Activated CD4-positive, alpha-beta T cell treated with anti-CD3 and anti-CD28 coated beads, Interleukin-2, amount 50 U/mL, for 24 hours (primary cell): ENCODE data around the gene PCSK9.
"Not testable (repeated sequence)": the region's sequence is repeated elsewhere in the genome, so short reads cannot be mapped to it uniquely, and the experiment has no call there.

ENCODE experiments used
- DNase-seq, 2 donors: peaks; one replicate each; pipeline ENCODE4 v3.0.0-alpha.2; 2020; ENCODE audit warnings: low read depth in 1 of 2, low spot score in 1 of 2

The PCSK9 gene

DNA sequence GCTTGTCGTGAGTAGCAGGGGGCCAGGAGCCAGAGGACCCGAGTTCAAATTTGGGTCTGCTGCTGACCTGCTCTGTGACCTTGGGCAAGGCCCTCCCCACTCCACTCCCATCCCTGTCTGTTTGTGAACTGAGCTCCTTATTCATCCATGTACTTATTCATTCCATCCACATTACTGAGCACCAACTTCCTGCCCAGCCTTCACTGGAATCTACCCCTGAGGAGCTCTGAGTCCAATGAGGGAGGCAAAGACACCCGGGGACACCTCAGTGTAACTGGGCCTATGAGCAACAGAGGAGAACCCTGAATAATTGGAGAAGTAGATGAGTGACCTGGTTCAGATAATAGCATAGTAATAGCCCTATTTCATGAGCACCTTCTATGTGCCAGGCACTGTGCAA is 31.7 kb upstream of the PCSK9 start:
- no peak for DNase-seq

DNA sequence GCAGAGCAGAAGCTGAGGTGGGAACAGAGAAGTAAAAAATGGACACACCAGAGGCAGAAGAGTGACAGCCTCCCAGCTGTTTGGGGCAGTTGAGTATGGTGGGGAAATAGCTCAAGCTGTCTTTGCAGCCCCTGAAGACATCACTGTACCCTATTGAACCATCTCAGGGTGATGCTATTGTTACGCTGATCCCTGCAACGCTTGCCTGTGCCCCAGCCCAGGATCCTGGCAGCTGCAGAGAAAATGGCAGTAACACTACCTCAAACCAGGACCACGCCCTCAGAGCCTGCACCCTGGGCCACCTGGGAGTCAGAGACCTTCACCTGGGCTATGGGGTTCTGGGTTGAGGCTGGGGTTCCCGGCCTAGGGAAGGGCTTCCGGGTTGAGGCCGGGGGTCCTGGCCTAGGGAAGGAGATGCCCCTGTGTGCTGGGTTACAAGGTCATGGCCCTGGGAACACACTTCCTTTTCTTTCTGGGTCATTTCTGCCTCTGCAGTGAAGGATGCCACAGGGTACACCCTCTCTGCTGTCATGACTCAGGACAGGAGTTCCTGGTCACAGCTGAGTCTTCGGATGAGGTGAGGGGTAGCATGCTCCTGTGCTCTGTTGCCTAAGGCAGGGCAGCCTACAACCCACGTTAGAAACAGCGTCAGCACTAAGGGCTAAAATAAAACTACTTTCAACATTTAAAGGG is 29.0 kb upstream of the PCSK9 start:
- DNase-seq: no peak

DNA sequence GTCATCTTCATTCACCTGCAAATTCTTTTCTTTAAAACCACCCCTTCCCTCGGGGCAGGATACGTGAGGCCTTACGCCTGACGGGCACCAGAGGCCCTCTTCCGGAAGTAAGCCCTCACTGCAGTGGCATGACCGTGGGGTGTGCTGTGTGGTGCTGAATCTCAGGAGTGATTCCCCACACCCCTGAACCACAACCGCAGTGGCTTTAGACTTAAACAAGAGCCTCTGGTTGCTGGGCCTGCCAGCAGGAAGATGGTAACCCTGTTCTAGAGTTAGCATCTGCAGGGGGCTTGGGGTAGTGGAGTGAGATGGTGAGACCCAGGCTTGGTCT is 28.5 kb upstream of the PCSK9 start:
- no peak for DNase-seq

DNA sequence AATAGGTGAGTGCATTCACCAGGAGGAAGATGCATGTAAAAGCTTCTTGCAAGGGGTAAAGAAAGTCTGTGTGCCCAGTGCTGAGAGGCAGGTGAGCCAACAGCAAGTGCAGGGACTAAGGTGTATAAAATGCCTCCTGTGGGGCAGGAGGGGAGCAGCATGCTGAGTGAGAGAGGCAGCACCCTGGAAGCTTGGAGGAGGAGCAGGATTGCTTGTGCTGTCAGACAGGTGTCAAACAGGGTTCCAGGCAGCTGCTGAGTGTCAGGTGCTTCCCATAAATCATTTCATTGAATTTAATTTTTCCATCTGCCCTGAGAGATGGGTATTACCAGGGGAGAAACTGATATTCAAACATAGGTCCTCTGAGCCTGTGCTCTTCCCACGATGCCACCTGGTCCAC is 26.7 kb upstream of the PCSK9 start:
- DNase-seq: no peak

DNA sequence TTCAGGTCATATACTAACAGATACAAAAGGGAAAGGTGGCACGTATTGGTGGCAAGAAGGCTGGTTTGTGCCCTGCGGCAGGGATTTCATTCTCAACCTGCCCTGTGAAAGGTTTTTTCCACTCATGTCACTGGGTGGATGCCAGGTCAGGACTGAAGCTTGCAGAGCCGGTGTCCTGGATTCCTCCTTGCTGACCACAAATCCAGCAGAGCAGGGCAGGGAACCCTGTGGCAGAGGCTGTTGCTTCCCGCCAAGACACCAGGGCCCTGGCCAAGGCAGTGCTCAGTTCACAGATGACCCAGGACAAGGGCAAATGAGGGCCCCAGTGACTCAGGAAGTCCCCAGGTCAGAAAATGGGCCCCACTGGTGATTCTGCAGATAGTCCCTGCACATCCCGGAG is 24.2 kb upstream of the PCSK9 start:
- no peak for DNase-seq

DNA sequence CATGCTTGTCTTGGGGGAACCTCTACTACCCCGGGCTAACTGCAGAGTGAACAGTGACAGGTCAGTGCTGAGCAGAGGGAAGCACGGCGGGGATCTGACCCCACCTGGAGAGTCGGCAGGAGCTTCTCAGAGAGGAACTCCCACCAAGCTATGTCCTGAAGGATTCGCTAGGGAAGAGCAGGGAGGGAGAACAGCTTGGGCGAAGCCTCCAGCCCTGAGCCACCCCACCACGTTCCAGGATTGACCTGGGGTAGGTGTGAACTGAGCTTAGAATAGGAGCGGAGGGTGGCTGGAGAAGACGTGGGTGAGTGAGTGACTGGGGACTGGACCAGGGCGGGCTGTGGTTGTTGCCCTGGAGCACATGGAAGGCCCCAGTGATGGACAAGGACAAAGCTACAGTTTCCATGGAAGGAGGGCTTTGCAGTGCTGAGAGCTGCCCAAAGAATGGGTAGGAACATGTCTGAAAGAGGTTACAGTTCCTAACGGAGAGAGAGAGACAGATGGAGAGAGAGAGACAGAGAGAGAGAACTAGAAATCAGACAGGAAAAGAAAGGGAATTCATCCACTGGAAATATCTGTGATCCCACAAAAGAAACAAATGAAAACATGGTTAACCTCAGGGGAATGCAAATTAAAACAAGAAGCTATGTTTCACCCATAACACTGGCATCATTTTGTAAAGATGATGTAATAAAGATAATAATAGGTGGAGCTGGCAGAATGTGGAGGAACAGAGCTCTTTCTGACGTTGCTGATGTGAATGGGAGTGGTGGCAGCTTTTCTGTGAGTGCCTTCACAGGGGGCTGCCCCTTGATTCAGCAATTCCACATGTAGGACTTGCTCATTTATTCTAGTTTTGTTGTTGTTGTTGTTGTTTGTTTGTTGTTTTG is 23.4 kb upstream of the PCSK9 start:
- DNase-seq: no peak

DNA sequence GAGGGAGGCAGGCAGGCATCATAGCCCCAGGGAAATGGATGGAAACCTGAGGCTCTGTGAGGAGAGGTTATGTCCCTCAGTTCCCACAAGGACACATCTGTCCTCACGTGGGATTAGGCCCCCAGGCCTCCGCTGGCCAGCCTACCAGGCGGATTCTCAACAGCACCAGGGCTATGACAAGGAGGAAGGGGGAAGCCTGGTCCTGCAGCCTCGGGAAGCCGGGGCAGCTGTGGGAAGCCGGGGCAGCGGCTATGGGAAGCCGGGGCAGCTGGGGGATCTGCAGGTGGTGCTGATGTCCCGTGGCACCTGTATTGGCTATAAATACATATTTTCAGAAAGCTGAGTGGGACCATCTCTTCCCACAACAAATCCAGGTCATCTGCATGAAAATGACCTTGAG is 21.0 kb upstream of the PCSK9 start:
- no peak for DNase-seq

DNA sequence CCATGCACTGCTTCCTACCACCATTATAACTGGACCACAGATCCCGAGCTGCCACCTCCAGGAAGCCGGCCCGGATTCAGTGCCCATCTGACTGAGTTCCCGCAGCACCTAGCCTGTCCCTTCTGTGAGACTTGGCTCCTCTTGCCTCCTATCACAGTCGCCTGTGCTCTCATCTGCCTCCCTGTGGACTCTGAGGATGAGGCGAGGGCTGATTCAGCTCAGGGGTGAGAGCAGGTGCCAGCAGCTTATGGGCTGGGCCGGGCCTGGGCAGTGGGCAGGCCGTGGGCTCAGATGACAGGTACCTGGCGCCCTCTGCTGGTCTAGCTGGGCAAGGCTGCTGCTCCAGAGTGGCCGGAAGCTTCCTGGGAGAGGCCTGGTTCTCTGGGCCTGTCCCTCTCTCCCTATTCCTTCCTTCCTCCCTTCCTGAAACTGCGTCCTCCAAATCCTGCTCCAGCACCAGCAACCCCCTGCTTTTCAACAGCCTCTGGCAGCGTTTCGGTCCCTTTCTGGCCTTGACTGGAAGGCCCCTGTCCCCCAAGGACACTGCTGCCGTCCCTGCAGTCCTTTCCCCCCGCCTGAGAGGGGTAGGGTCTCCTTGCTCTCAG is 17.3 kb upstream of the PCSK9 start:
- DNase-seq: peak; percentile 34 to 42

DNA sequence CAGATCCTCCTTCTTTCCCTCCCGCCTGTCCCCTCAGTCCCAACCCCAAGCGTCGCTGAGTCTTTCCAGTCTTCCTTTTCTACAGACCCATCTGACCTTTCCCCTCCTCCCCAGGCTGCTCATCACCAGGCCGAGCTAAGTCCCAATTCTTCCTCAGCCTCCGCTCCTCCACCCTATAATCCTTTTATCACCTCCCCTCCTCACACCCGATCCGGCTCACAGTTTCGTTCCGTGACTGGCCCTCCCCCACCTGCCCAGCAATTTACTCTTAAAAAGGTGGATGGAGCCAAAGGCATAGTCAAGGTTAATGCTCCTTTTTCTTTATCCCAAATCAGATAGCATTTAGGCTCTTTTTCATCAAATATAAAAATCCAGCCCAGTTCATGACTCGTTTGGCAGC is 15.2 kb upstream of the PCSK9 start:
- DNase-seq: not testable (repeated sequence)

DNA sequence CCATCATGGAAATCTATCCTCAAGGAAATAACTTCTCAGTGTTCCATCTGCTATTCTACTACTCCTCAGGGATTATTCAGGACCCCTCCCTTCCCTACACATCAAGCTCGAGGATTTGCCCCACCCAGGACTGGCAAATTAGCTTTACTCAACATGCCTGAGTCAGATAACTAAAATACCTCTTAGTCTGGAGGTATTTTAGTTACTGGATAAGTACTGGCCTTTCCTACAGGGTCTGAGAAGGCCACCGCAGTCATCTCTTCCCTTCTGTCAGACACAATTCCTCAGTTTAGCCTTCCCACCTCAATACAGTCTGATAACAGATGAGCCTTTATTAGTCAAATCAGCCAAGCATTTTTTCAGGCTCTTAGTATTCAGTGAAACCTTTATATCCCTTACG is 12.7 kb upstream of the PCSK9 start:
- not testable (repeated sequence) for DNase-seq

DNA sequence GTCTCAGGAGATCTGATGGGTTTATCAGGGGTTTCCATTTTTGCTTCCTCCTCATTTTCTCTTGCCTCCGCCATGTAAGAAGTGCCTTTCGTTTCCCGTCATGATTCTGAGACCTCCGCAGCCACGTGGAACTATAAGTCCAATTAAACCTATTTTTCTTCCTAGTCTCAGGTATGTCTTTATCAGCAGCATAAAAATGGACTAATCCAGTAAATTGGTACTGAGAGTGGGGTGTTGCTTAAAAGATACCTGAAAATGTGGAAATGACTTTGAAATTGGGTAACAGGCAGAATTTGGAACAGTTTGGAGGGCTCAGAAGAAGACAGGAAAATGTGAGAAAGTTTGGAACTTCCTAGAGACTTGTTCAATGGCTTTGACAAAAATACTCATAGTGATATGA is 8.2 kb upstream of the PCSK9 start:
- DNase-seq: not testable (repeated sequence)

DNA sequence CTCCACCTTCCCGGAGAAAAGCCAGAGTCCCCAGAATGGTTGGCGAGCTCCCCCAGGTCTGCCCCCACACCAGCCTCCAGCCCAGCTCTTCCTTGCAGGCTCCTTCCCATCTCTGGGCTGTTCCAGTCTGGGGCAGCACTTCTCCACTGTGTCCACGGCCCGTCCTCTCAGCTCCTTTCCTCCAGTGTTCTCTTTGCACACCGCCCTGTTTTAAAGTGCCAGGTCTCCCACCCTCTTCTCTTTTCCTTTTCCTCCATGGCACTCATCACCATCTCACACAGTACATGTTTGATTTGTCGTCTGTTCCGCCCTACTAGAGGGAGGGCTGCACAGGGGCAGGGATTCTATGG is 6.1 kb upstream of the PCSK9 start:
- no peak for DNase-seq

DNA sequence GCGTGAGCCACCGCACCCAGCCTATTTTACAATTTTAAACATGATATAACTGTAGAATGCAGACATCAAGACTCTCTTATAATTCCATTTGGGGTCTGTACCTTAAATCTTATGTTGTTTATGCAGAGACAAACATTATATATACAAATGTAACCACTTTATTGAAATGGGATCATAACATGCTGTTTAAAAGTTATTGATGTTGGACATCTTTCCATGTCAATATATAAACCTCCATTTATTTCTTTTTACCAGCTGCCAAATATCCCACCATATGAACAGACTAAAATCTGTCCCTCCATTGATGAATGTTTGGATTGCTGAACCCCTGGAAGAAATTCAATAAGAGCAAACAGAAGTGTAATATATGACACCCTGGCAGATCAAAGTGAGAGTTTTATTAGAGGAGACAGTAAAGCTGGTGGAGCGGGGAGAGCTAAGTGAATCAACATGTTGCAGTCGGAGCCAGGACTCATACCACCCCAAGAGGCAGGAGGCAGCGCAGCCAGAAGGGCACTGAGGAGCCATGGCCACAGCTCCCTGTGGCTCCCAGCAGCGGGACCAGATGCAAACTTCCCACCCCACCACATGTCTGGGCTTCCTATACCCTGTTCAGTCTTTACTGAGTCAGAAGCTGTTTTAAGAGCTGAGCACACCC is 4.7 kb upstream of the PCSK9 start:
- no peak for DNase-seq

DNA sequence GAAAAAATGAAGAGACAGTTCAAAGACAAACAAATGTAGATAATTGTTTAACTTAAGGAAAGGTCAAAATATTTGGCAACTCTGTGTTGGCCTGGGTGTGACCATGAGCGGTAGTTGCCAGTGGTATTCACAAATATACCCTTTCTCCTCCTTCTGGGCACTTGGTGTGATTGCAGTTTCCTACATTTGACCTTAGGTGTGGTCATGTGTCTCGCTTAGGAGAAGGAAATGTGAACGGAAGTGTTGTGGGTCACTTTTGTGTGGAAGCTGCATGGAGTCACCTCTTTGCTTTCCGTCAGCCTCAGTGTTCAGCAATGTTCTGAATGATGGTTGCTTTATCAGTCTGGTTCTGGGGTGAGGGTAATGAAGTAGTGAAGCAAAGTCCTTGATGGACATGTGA is 3.4 kb upstream of the PCSK9 start:
- DNase-seq: no peak

DNA sequence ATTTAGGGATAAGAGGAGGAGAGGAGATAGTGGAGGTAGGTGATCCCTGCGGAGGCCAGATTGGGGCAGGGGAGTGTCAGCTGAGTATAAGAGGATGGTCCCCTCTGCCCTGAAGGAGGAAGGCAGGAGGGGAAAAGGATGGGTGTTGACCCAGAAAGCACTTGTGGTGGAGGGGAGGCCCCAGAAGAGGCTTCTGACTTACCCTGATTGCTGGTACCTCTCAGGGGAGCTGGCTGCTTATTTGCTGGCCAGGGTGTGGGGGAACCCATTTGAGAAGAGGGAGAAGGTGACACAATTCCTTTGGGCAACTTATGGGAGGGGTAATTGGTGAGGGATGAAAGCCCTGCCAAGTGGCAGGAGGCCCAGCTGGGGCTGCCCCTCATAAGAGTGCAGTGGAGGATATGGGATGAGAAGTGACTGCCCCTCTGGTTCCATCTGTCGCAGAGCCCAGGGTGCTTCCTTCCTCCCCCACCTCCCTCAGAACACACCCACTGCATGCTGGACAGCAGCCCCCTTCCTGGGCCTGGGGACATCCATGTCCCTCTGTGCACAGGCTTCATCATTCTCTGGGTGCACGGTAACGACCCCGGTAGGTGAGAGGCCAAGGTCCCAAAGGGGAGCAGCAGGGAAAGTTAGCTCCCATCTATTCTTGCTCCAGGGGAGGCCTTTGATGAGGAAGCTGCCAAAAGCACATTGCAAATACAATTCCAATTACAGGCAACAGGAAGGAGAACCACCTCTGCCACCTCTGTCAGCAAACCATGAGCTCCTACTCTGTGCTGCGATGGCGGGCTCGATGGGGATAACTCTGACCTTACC is 1.4 kb upstream of the PCSK9 start:
- DNase-seq: no peak

DNA sequence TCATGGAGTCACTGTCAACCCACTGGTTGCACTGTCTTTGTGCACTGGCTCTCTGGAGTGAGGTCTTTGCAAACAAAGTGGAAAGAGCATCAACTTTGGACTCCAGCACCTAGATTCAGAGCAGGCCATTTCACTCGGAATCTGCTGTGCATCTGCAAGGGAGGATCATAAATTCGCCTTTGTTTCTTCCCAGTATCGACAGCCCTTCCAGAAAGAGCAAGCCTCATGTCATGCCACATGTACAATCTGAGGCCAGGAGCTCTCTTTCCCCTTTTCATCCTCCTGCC is 853 bp upstream of the PCSK9 start:
- no peak for DNase-seq

DNA sequence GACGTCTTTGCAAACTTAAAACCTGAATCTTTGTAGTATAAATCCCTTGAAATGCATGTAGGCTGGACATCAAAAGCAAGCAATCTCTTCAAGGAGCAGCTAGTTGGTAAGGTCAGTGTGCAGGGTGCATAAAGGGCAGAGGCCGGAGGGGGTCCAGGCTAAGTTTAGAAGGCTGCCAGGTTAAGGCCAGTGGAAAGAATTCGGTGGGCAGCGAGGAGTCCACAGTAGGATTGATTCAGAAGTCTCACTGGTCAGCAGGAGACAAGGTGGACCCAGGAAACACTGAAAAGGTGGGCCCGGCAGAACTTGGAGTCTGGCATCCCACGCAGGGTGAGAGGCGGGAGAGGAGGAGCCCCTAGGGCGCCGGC is 390 bp upstream of the PCSK9 start:
- DNase-seq: no peak

DNA sequence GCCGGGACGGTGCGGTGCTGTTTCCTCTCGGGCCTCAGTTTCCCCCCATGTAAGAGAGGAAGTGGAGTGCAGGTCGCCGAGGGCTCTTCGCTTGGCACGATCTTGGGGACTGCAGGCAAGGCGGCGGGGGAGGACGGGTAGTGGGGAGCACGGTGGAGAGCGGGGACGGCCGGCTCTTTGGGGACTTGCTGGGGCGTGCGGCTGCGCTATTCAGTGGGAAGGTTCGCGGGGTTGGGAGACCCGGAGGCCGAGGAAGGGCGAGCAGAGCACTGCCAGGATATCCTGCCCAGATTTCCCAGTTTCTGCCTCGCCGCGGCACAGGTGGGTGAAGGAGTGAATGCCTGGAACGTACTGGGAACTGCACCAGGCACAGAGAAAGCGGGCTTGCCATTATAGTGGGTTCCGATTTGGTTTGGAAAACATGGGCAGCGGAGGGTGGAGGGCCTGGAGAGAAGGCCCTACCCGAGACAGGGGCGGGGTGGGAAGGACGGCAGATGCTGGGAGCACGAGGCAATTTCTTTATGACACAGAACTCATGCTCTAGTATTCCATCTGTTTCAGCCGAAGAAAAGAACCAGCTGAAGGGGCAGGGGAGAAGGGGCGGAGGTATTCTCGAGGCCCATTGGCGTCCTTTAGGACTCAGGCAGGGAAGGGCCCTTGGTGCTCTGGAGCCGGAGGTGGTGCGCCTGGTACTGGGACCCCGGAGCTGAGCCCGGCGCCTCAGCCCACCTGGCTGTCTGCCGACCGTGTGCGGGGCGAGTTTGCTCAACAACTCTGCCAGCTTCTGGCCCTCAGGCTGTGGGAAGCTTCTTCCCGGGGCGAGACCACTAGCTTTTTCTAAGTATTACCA is 960 bp downstream of the PCSK9 start:
- DNase-seq: no peak

DNA sequence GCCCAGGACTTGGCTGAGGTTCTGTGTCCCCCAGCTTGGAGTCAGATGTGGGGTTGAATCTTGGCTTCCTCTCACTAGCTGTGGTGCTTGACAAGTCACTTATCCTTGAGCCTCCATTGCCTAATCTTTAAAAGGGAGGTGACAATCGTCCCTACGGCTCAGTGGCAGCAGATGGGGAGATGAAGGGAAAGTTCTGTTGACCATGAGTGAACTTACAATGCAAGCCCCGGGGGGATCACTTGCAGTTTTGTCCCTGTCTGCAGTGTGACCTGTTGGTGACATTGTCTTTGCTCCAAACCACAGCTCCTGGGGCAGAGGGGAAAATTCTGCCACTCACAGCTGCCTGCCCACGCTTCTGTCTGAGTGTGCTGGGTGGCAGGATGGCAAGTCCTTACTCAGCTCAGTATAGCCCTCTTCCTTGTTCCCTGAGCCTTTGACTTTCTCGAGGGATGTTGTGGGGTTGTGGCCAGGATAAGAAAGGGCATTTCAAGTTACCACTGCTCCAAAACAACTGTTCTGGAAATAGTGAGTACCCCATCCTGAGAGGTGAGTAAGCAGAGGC is 1.7 kb downstream of the PCSK9 start:
- no peak for DNase-seq

DNA sequence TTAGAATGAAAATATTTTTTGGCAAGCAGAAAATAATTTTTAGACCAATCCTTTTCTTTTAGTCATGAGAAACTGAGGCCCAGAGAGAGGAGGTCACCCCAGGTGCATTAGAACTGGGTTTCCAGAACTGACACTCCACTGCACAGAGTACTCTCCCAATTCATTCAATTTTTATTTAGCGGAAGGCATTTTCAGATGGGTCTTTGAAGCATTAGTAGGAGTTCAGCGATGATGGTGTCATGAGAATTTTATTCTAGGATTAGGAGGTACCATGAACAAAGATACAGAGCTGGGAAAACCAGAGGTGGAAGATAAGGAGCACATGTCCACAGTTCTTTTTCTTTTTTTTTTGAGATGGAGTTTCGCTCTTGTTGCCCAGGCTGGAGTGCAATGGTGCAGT is 2.3 kb downstream of the PCSK9 start:
- DNase-seq: no peak
